Measurements from ENCODE around the gene SDCBP2. TPM values are rescaled to one million over a fixed set of nuclear protein-coding genes. Genes with fewer than 3 reads are reported as not detected.

SDCBP2 gene
- total RNA-seq, 1 donor from 2014 or later: not detected

DNA sequence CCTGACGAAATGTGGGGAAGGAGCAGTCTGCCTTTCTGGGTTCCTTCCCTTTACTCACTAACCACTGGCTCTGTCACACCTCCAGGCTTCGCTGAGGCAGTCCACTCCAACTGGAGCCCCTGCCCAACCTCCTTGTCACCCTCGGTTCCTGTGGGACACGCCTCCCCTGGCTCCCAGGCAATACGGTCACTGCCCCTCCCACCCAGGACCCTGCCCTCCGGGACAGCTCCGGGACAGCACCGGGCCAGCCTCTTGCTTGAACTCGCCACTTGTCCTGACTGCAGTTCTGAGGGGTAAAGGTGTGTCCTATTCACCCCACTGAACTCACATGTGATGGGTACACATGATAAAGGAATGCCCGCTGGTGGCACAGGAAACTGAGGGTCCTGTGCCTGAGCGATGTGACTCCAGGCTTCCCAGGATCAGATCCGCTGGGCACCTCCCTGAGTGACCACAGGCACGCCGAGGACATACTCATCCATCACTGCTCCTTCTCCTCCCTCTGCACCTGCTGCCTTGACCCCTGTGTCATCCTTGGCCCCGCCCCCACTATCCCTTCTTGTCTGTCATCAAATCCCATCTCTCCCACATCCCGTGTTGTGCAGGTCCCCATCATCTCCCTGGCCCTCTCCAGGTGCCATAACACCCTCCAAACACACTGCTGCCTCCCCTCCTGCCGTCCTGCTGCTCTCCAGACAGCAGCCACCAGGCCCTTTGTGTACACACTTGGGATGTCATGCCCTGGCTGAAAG lies 7.9 kb downstream of the SDCBP2 start:
- Histone ChIP-seq H3K27me3 (no peaks in the 10 kb centered on the region), H3K4me3 (no peak overlapping the region), H3K9me3 (no peaks in the 10 kb centered on the region), H3K27ac (no peak overlapping the region), H3K4me1 (peaks cover 0 to 10% of the 10 kb centered on the region in 2 donors), H3K36me3 (no peaks in the 10 kb centered on the region)
- no peak for DNase-seq (ENCODE audit: low spot score in 2 of 2)
- intact Hi-C loops (cut with DNase I): loop anchor here (5.0 to 10.0 kb wide), 4 partner anchors 494 to 781 kb away; partner anchors contain the start of genes CSNK2A1, SIRPA and STK35
- no peak for TF ChIP-seq CTCF (IDR thresholded peaks at IDR 0.05)

DNA sequence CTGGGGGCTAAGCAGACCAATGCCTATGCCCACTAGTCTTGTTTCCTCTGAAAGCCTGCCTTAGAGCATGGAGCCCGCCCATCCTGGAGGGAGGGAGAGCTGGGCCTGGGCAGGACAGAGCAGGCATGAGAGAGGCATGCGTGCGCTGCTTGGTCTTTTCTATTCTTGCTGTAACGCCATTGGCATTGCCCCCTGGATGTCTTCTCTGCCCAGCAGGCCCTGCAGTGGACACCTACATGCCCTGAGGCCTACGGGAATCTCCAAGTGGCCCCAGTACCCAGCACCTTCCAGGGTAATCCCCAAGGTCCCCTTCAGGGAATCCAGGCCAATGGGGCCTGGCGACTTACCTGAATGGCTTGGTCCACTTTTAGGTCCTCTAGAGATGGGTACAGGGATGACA lies 8.9 kb downstream of the SDCBP2 start:
- H3K9me3 ChIP-seq: no peaks in the 10 kb centered on the region
- intact Hi-C loops (cut with DNase I): loop anchor here (5.0 to 10.0 kb wide), 4 partner anchors 495 to 782 kb away; partner anchors contain the start of genes CSNK2A1, SIRPA and STK35
- DNase-seq (ENCODE audit: low spot score in 2 of 2): no peak
- TF ChIP-seq CTCF (IDR thresholded peaks at IDR 0.05): no peak
- H3K4me1 ChIP-seq: peaks cover 0 to 8% of the 10 kb centered on the region in 2 donors
- H3K4me3 ChIP-seq: no peak overlapping the region
- H3K27me3 ChIP-seq: no peaks in the 10 kb centered on the region
- H3K36me3 ChIP-seq: no peaks in the 10 kb centered on the region
- no peak overlapping the region for H3K27ac ChIP-seq

- Histone ChIP-seq H3K27ac (no peak overlapping the region), H3K27me3 (no peaks in the 10 kb centered on the region), H3K4me1 (peaks cover 0 to 3% of the 10 kb centered on the region in 2 donors), H3K9me3 (no peaks in the 10 kb centered on the region), H3K36me3 (no peaks in the 10 kb centered on the region), H3K4me3 (no peak overlapping the region)
- intact Hi-C loops (cut with DNase I): no loop called here
- TF ChIP-seq CTCF (IDR thresholded peaks at IDR 0.05): no peak
- no peak for DNase-seq (ENCODE audit: low spot score in 2 of 2)
Measured at GRCh38 chr20:1319462-1319861, 9.5 kb downstream of the SDCBP2 start.

- intact Hi-C loops (cut with DNase I): no loop called here
- TF ChIP-seq CTCF (IDR thresholded peaks at IDR 0.05): no peak
- H3K27me3 ChIP-seq: no peaks in the 10 kb centered on the region
- no peak for DNase-seq (ENCODE audit: low spot score in 2 of 2)
- H3K27ac ChIP-seq: no peak overlapping the region
- no peaks in the 10 kb centered on the region for H3K9me3 ChIP-seq
- H3K36me3 ChIP-seq: no peaks in the 10 kb centered on the region
- peaks cover 0 to 2% of the 10 kb centered on the region in 2 donors for H3K4me1 ChIP-seq
- no peak overlapping the region for H3K4me3 ChIP-seq
Measured at GRCh38 chr20:1319051-1319450, 9.9 kb downstream of the SDCBP2 start.

GRCh38 chr20:1317545-1318255 lies 11.2 kb downstream of the SDCBP2 start:
- Histone ChIP-seq H3K27me3 (no peaks in the 10 kb centered on the region), H3K36me3 (no peaks in the 10 kb centered on the region), H3K4me3 (no peak overlapping the region), H3K27ac (no peak overlapping the region), H3K4me1 (peaks cover 0 to 3% of the 10 kb centered on the region in 2 donors), H3K9me3 (no peaks in the 10 kb centered on the region)
- no peak for TF ChIP-seq CTCF (IDR thresholded peaks at IDR 0.05)
- DNase-seq (ENCODE audit: low spot score in 2 of 2): no peak
- intact Hi-C loops (cut with DNase I): no loop called here

Measured in ascending aorta (tissue), 2 donors.